NT2/D1 (cell line): Measurements from ENCODE around the gene HIF1AN.
"Not testable (repeated sequence)": the region's sequence is repeated elsewhere in the genome, so short reads cannot be mapped to it uniquely, and the experiment has no call there.

ENCODE experiments used
- DNase-seq: peaks from one replicate; pipeline ENCODE4 v3.0.0-alpha.2; 2011; ENCODE audit warnings: low read depth, low spot score
- H3K27me3 ChIP-seq: 2 replicates; pipeline ENCODE4 v1.6.0; 2011; ENCODE audit warnings: mild to moderate bottlenecking; ENCODE audit not compliant: insufficient read length, insufficient read depth
- H3K36me3 ChIP-seq: 2 replicates; pipeline ENCODE4 v1.6.1; 2011; ENCODE audit warnings: mild to moderate bottlenecking, low read length, mixed read lengths; ENCODE audit not compliant: insufficient read depth, insufficient read length
- H3K4me1 ChIP-seq: 2 replicates; pipeline ENCODE4 v1.5.1; 2011; ENCODE audit not compliant: insufficient read depth, insufficient read length
- H3K4me3 ChIP-seq: 2 replicates; pipeline ENCODE4 v1.5.1; 2011; ENCODE audit warnings: low read depth; ENCODE audit not compliant: insufficient read length
- H3K9ac ChIP-seq: 2 replicates; pipeline ENCODE4 v1.6.0; 2011; ENCODE audit warnings: low read depth; ENCODE audit not compliant: insufficient read length
- H3K9me3 ChIP-seq: 2 replicates; pipeline ENCODE4 v1.5.1; 2011; ENCODE audit warnings: mild to moderate bottlenecking, low read length; ENCODE audit not compliant: insufficient read depth
- SUZ12 ChIP-seq: IDR thresholded peaks from 2 replicates; pipeline ENCODE4 v1.6.1; 2011; ENCODE audit not compliant: insufficient read length, insufficient read depth; ENCODE audit errors: extremely low read depth
- YY1 ChIP-seq: IDR thresholded peaks from 2 replicates; pipeline ENCODE4 v1.6.1; 2011; ENCODE audit not compliant: insufficient read length, insufficient read depth
- ZNF274 ChIP-seq: IDR thresholded peaks from 2 replicates; pipeline ENCODE4 v1.6.1; 2011; ENCODE audit warnings: mild to moderate bottlenecking, low read depth, low read length

Gene HIF1AN

DNA sequence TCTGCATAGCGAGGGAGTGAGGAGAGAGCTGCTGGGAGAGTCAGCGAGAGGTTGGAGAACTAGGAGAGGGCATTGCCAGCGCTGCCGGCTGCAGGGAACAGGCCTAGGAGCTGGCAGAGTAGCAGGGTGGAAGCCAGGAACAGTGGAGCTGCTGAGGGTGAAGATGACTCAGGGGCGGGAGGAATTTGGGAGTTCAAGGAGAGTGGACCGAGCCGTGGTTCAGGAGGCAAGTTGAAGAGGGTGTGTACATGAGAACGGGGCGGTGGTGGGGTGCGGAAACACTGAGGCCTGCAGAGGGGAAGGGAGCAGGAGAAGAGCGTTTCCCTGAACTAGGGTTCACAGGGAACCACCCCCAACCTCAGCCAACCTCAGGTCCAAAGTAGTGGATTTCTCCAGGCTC lies 31.5 kb downstream of the HIF1AN start:
- Histone ChIP-seq H3K9me3 (peaks cover 5% of the 10 kb centered on the region; the same call in 1 of the 2 replicates), H3K9ac (no peak overlapping the region), H3K27me3 (peaks cover 14% of the 10 kb centered on the region), H3K4me1 (peaks cover 6% of the 10 kb centered on the region), H3K36me3 (no peaks in the 10 kb centered on the region), H3K4me3 (no peak overlapping the region)
- DNase-seq, result no peak
- no peak for TF ChIP-seq YY1
- no peak for TF ChIP-seq ZNF274
- TF ChIP-seq SUZ12, result no peak

GRCh38 chr10:100567826-100568225 lies 32.1 kb downstream of the HIF1AN start:
- H3K4me1 ChIP-seq, result peaks cover 6% of the 10 kb centered on the region
- H3K4me3 ChIP-seq, result no peak overlapping the region
- H3K9me3 ChIP-seq, result no peaks in the 10 kb centered on the region
- peaks cover 14% of the 10 kb centered on the region for H3K27me3 ChIP-seq
- TF ChIP-seq YY1 (no peak), SUZ12 (no peak), ZNF274 (no peak)
- no peak overlapping the region for H3K9ac ChIP-seq
- DNase-seq, result no peak
- H3K36me3 ChIP-seq, result no peaks in the 10 kb centered on the region

GRCh38 chr10:100568912-100569311 lies 33.2 kb downstream of the HIF1AN start:
- peaks cover 6% of the 10 kb centered on the region for H3K4me1 ChIP-seq
- no peaks in the 10 kb centered on the region for H3K9me3 ChIP-seq
- no peaks in the 10 kb centered on the region for H3K36me3 ChIP-seq
- no peak overlapping the region for H3K4me3 ChIP-seq
- H3K27me3 ChIP-seq, result peaks cover 11% of the 10 kb centered on the region
- no peak for DNase-seq
- H3K9ac ChIP-seq, result no peak overlapping the region
- TF ChIP-seq YY1 (no peak), SUZ12 (no peak), ZNF274 (no peak)

- peaks cover 6% of the 10 kb centered on the region for H3K4me1 ChIP-seq
- H3K4me3 ChIP-seq, result peak overlapping the region; percentile 73
- peaks cover 11% of the 10 kb centered on the region for H3K27me3 ChIP-seq
These were observed 34.1 kb downstream of the HIF1AN start for GRCh38 chr10:100569687-100570481.

DNA sequence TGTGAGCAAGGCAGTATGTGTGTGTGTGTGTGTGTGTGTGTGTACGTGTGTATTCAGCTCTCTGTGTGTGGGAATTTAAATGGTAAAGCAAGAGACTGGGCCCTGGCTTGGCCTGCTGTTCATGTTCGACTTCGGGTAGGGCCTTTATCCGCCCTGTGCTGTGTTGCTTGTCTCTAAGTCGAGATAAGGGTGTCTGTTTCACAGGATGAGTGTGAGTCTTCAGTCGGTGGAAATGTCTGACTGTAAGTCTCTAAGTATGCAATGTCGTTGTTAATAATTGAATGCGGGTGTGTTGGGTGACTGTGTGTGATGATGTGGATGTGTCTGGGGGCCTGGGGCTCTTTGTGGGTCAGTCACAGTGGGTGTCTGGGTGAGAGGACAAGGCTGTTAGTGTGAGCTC lies 34.8 kb downstream of the HIF1AN start:
- H3K9me3 ChIP-seq, result no peaks in the 10 kb centered on the region
- H3K36me3 ChIP-seq, result no peaks in the 10 kb centered on the region
- H3K27me3 ChIP-seq, result peaks cover 12% of the 10 kb centered on the region
- H3K4me1 ChIP-seq, result peaks cover 6% of the 10 kb centered on the region
- DNase-seq, result no peak
- peak overlapping the region; percentile 81 for H3K9ac ChIP-seq
- TF ChIP-seq SUZ12, result no peak
- no peak for TF ChIP-seq ZNF274
- TF ChIP-seq YY1, result no peak
- peak overlapping the region; percentile 73 for H3K4me3 ChIP-seq

More at GRCh38 chr10:100569687-100570481, 34.1 kb downstream of the HIF1AN start:
- H3K36me3 ChIP-seq, result no peaks in the 10 kb centered on the region
- no peaks in the 10 kb centered on the region for H3K9me3 ChIP-seq
- peak overlapping the region; percentile 81 for H3K9ac ChIP-seq
- DNase-seq, result no peak
- no peak for TF ChIP-seq YY1
- TF ChIP-seq ZNF274, result no peak
- TF ChIP-seq SUZ12, result no peak

GRCh38 chr10:100571084-100571856 lies 35.5 kb downstream of the HIF1AN start:
- peaks cover 15% of the 10 kb centered on the region for H3K27me3 ChIP-seq
- peaks cover 6% of the 10 kb centered on the region for H3K4me1 ChIP-seq
- TF ChIP-seq YY1, result no peak
- TF ChIP-seq SUZ12, result no peak
- no peak for TF ChIP-seq ZNF274
- H3K9me3 ChIP-seq, result no peaks in the 10 kb centered on the region
- H3K4me3 ChIP-seq, result no peak overlapping the region
- H3K36me3 ChIP-seq, result no peaks in the 10 kb centered on the region
- no peak overlapping the region for H3K9ac ChIP-seq
- DNase-seq, result no peak

DNA sequence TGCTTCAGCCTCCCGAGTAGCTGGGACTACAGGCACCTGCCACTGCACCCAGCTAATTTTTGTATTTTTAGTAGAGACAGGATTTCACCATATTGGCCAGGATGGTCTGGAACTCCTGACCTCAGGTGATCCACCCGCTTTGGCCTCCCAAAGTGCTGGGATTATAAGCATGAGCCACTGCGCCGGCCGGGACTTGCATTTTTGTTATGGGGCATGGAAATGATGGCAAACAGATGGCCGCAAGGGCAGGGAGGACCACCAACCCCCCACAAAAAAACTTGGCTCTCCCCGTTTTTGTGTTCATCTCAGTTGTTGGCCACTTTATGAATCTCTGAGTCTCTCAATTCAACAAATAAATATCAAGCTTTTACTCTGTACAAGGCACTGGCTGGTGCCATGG lies 39.4 kb downstream of the HIF1AN start:
- H3K27me3 ChIP-seq, DNase-seq, H3K4me1 ChIP-seq, H3K9me3 ChIP-seq, H3K36me3 ChIP-seq, H3K4me3 ChIP-seq, H3K9ac ChIP-seq: not testable (repeated sequence)
